ENCODE measurements around the gene MYCBP2. TPM values are rescaled to one million over a fixed set of nuclear protein-coding genes. Genes with fewer than 3 reads are reported as not detected.
"Not testable (repeated sequence)": the region's sequence is repeated elsewhere in the genome, so short reads cannot be mapped to it uniquely, and the experiment has no call there.

Gene MYCBP2
- total and polyA plus RNA-seq, 9 donors, result 37.3 to 58.4 (median 50.9) TPM

DNA sequence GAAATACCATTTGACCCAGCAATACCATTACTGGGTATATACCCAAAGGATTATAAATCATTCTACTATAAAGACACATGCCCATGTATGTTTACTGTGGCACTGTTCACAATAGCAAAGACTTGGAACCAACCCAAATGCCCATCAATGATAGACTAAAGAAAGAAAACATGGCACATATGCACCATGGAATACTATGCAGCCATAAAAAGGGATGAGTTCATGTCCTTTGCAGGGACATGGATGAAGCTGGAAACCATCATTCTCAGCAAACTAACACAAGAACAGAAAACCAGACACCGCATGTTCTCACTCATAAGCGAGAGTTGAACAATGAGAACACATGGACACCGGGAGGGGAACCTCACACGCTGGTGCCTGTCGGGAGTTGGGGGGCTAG lies 317.2 kb downstream of the MYCBP2 start:
- H3K36me3 ChIP-seq (ENCODE audit: control insufficient read depth, insufficient read depth, low read length), result peaks cover 46% of the 10 kb centered on the region
- H3K4me3 ChIP-seq (ENCODE audit: low read length); H3K4me1 ChIP-seq (ENCODE audit: control insufficient read depth, insufficient read depth, low read length); H3K9me3 ChIP-seq (replicated peaks; ENCODE audit: control insufficient read depth, low read depth, low read length); DNase-seq; H3K27ac ChIP-seq (ENCODE audit: low read length); H3K27me3 ChIP-seq (ENCODE audit: control insufficient read depth, insufficient read depth, low read length): not testable (repeated sequence)
- no CpG with 5 or more reads among the region's 5 CpGs for WGBS (ENCODE audit: insufficient coverage)

DNA sequence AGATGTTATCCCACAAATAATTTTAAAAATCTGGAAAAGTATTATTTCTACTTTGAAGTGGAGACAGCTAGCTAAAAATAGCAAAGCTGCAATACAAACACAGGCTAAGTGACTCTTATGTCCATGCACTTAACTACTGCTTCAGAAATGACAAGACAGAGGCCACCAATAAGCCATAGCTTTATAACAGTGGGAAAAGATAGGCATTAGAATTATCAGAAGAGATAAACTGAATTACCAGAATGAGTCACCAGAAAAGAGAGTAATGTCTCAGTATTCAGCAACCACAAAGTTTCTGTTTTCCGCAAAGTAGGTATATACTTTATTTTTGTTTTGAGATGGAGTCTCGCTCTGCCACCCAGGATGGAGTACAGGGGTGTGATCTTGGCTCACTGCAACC lies 317.9 kb downstream of the MYCBP2 start:
- no CpG with 5 or more reads among the region's 2 CpGs for WGBS (ENCODE audit: insufficient coverage)
- Histone ChIP-seq H3K27ac (ENCODE audit: low read length) (no peak overlapping the region), H3K4me1 (ENCODE audit: control insufficient read depth, insufficient read depth, low read length) (no peaks in the 10 kb centered on the region), H3K4me3 (ENCODE audit: low read length) (no peak overlapping the region), H3K9me3 (replicated peaks; ENCODE audit: control insufficient read depth, low read depth, low read length) (no peaks in the 10 kb centered on the region), H3K36me3 (ENCODE audit: control insufficient read depth, insufficient read depth, low read length) (peaks cover 40% of the 10 kb centered on the region), H3K27me3 (ENCODE audit: control insufficient read depth, insufficient read depth, low read length) (no peaks in the 10 kb centered on the region)
- DNase-seq, result no peak

- not testable (repeated sequence) for H3K4me1 ChIP-seq (ENCODE audit: control insufficient read depth, insufficient read depth, low read length); H3K27me3 ChIP-seq (ENCODE audit: control insufficient read depth, insufficient read depth, low read length); H3K27ac ChIP-seq (ENCODE audit: low read length); H3K9me3 ChIP-seq (replicated peaks; ENCODE audit: control insufficient read depth, low read depth, low read length); H3K4me3 ChIP-seq (ENCODE audit: low read length); DNase-seq
- H3K36me3 ChIP-seq (ENCODE audit: control insufficient read depth, insufficient read depth, low read length), result peaks cover 34% of the 10 kb centered on the region
- WGBS (ENCODE audit: insufficient coverage), result no CpG with 5 or more reads among the region's 4 CpGs
Measured at GRCh38 chr13:77008337-77008736, 318.6 kb downstream of the MYCBP2 start.

DNA sequence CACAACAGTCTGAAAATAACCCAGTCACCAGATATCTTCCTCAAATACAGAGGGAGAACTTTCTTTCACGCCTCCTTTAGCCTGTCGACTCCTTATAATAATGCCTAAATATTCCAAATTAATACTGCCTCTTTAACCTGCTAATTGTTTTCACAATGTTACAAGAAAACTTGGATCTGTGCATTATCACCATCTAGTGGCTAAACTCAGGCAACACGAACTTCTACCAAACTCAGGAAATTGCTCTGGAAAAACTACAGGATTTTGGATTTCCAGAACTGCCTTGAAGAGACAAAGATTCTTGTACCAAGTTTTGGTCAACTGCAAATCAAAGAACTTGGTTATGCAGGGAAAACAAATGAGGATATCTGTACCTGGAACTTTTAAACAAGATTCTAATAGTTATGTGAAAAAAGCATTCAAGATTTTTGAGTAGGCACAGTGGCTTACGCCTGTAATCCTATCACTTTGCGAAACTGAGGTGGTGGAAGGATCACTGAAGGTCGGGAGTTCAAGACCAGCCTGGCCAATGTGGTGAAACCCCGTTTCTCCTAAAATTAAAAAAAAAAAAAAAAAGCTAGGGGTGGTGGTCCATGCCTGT lies 324.2 kb downstream of the MYCBP2 start:
- Histone ChIP-seq H3K27me3 (ENCODE audit: control insufficient read depth, insufficient read depth, low read length) (no peaks in the 10 kb centered on the region), H3K4me1 (ENCODE audit: control insufficient read depth, insufficient read depth, low read length) (no peaks in the 10 kb centered on the region), H3K9me3 (replicated peaks; ENCODE audit: control insufficient read depth, low read depth, low read length) (no peaks in the 10 kb centered on the region), H3K36me3 (ENCODE audit: control insufficient read depth, insufficient read depth, low read length) (peaks cover 25% of the 10 kb centered on the region), H3K27ac (ENCODE audit: low read length) (no peak overlapping the region), H3K4me3 (ENCODE audit: low read length) (no peak overlapping the region)
- DNase-seq, result peak; percentile 53
- WGBS (ENCODE audit: insufficient coverage), result 68% methylated on average over 4 of the region's 7 CpGs

- no peak for DNase-seq
- WGBS (ENCODE audit: insufficient coverage), result 56% methylated on average over 2 of the region's 4 CpGs
- H3K27me3 ChIP-seq (ENCODE audit: control insufficient read depth, insufficient read depth, low read length), result no peaks in the 10 kb centered on the region
- H3K9me3 ChIP-seq (replicated peaks; ENCODE audit: control insufficient read depth, low read depth, low read length), result no peaks in the 10 kb centered on the region
- H3K27ac ChIP-seq (ENCODE audit: low read length), result no peak overlapping the region
- peaks cover 20% of the 10 kb centered on the region for H3K36me3 ChIP-seq (ENCODE audit: control insufficient read depth, insufficient read depth, low read length)
- H3K4me1 ChIP-seq (ENCODE audit: control insufficient read depth, insufficient read depth, low read length), result no peaks in the 10 kb centered on the region
- H3K4me3 ChIP-seq (ENCODE audit: low read length), result no peak overlapping the region
Measured at GRCh38 chr13:77001963-77002587, 324.8 kb downstream of the MYCBP2 start.

DNA sequence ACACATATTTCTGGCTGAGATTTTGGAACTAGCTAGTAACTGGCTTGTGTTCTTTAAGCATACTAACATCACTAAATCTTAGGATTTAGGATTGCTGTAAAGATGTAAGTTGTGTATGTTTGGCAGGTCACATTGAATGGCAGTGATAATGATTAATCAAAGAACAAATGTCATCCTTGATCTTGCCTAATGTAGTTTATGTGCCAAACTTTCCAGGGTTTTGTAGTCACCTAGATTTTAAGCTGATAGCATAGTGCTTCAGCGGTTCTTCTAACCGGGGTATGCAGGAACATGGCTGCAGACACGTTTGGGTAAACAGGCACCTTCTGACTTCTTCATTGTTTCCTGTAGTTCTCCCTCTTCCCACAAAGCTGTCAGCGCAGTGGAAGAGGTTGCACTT lies 325.4 kb downstream of the MYCBP2 start:
- Histone ChIP-seq H3K27ac (ENCODE audit: low read length) (no peak overlapping the region), H3K9me3 (replicated peaks; ENCODE audit: control insufficient read depth, low read depth, low read length) (no peaks in the 10 kb centered on the region), H3K4me3 (ENCODE audit: low read length) (no peak overlapping the region), H3K27me3 (ENCODE audit: control insufficient read depth, insufficient read depth, low read length) (no peaks in the 10 kb centered on the region), H3K36me3 (ENCODE audit: control insufficient read depth, insufficient read depth, low read length) (peaks cover 18% of the 10 kb centered on the region), H3K4me1 (ENCODE audit: control insufficient read depth, insufficient read depth, low read length) (no peaks in the 10 kb centered on the region)
- DNase-seq, result no peak
- WGBS (ENCODE audit: insufficient coverage), result 45% methylated on average over 2 of the region's 4 CpGs

DNA sequence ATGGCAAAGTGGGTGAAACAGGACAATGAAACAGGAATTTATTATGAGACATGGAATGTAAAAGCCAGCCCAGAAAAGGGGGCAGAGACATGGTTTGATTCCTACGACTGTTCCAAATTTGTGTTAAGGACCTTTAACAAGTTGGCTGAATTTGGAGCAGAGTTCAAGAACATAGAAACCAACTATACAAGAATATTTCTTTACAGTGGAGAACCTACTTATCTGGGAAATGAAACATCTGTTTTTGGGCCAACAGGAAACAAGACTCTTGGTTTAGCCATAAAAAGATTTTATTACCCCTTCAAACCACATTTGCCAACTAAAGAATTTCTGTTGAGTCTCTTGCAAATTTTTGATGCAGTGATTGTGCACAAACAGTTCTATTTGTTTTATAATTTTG lies 326.4 kb downstream of the MYCBP2 start:
- peaks cover 21% of the 10 kb centered on the region for H3K36me3 ChIP-seq (ENCODE audit: control insufficient read depth, insufficient read depth, low read length)
- H3K27me3 ChIP-seq (ENCODE audit: control insufficient read depth, insufficient read depth, low read length), result no peaks in the 10 kb centered on the region
- WGBS (ENCODE audit: insufficient coverage), result no CpG with 5 or more reads among the region's 1 CpG
- no peaks in the 10 kb centered on the region for H3K4me1 ChIP-seq (ENCODE audit: control insufficient read depth, insufficient read depth, low read length)
- H3K9me3 ChIP-seq (replicated peaks; ENCODE audit: control insufficient read depth, low read depth, low read length), result no peaks in the 10 kb centered on the region
- H3K27ac ChIP-seq (ENCODE audit: low read length), result no peak overlapping the region
- no peak for DNase-seq
- no peak overlapping the region for H3K4me3 ChIP-seq (ENCODE audit: low read length)

Other genes with a start within 250 kb of the MYCBP2 start
- 0.04 TPM for gene SCEL, start 208.6 kb upstream of the MYCBP2 start, total RNA-seq
- 10 to 100 TPM in 1 of 8 donors, under 1 TPM in 5, not detected in 2; 0.06 to 13.6 (median 0.10) TPM for gene SCEL, start 208.6 kb upstream of the MYCBP2 start, polyA plus RNA-seq (ENCODE audit: insufficient read depth in 1 of 8, insufficient read length in 8 of 8, low replicate concordance in 1 of 8)

All from muscle of leg (tissue), 11 donors.